Muscle layer of duodenum (tissue), 2 donors: ENCODE data around the gene DNM3.
"Not testable (repeated sequence)": the region's sequence is repeated elsewhere in the genome, so short reads cannot be mapped to it uniquely, and the experiment has no call there.

Experiments used
- H3K27ac ChIP-seq: one replicate; pipeline ENCODE4 v1.7.0; 2013; ENCODE audit warnings: mild to moderate bottlenecking, low read length
- H3K27me3 ChIP-seq: one replicate; pipeline ENCODE4 v1.7.0; 2013; ENCODE audit warnings: low read depth, mild to moderate bottlenecking, control low read depth, low read length
- H3K36me3 ChIP-seq, 2 donors: one replicate each; pipeline ENCODE4 v1.7.0; 2013; ENCODE audit warnings: low read length in 2 of 2, control low read depth in 1 of 2, mild to moderate bottlenecking in 1 of 2; ENCODE audit not compliant: insufficient read depth in 2 of 2, control insufficient read depth in 1 of 2
- H3K4me1 ChIP-seq, 2 donors: one replicate each; pipeline ENCODE4 v1.7.0; 2013; ENCODE audit warnings: low read length in 2 of 2, mild to moderate bottlenecking in 2 of 2, control low read depth in 1 of 2, moderate library complexity in 1 of 2; ENCODE audit not compliant: insufficient read depth in 2 of 2, control insufficient read depth in 1 of 2
- H3K4me3 ChIP-seq, 2 donors: one replicate each; pipeline ENCODE4 v1.7.0; 2013; ENCODE audit warnings: low read length in 2 of 2, low read depth in 1 of 2, mild to moderate bottlenecking in 1 of 2
- H3K9me3 ChIP-seq, 2 donors: one replicate each; pipeline ENCODE4 v1.7.0; 2013; ENCODE audit warnings: low read length in 2 of 2, control low read depth in 1 of 2, mild to moderate bottlenecking in 1 of 2; ENCODE audit not compliant: control insufficient read depth in 1 of 2
- donor health status: healthy.

Gene DNM3

GRCh38 chr1:171841050-171841910 lies at the start of gene DNM3:
Gene DNM3 (plus strand): TSS chr1:171841498. CDS start chr1:171841657, 159 bp downstream.
- H3K4me1 ChIP-seq = peaks cover 0 to 5% of the 10 kb centered on the region in 2 donors
- no peaks in the 10 kb centered on the region for H3K36me3 ChIP-seq
- H3K27me3 ChIP-seq = peaks cover 6% of the 10 kb centered on the region
- H3K4me3 ChIP-seq = peak within 1 kb of the TSS; percentile 74 to 93
- no peak within 1 kb of the TSS for H3K27ac ChIP-seq
- H3K9me3 ChIP-seq = no peaks in the 10 kb centered on the region

- no peak overlapping the region for H3K27ac ChIP-seq
- peaks cover 79 to 94% of the 10 kb centered on the region in 2 donors for H3K36me3 ChIP-seq
- no peak overlapping the region for H3K4me3 ChIP-seq
- H3K27me3 ChIP-seq = no peaks in the 10 kb centered on the region
- H3K9me3 ChIP-seq = no peaks in the 10 kb centered on the region
- H3K4me1 ChIP-seq = peaks cover 0 to 4% of the 10 kb centered on the region in 2 donors
These were observed 48.5 kb upstream of the DNM3 start for GRCh38 chr1:171792656-171793369.

GRCh38 chr1:171793636-171794035 lies 47.7 kb upstream of the DNM3 start:
- H3K36me3 ChIP-seq = peaks cover 71 to 96% of the 10 kb centered on the region in 2 donors
- H3K4me3 ChIP-seq = no peak overlapping the region
- H3K4me1 ChIP-seq = peaks cover 0 to 4% of the 10 kb centered on the region in 2 donors
- no peak overlapping the region for H3K27ac ChIP-seq
- no peaks in the 10 kb centered on the region for H3K27me3 ChIP-seq
- H3K9me3 ChIP-seq = no peaks in the 10 kb centered on the region

- Histone ChIP-seq H3K27me3 (no peaks in the 10 kb centered on the region), H3K4me3 (no peak overlapping the region), H3K9me3 (no peaks in the 10 kb centered on the region), H3K4me1 (peaks cover 0 to 3% of the 10 kb centered on the region in 2 donors), H3K36me3 (peaks cover 67 to 91% of the 10 kb centered on the region in 2 donors), H3K27ac (no peak overlapping the region)
These were observed 47.2 kb upstream of the DNM3 start for GRCh38 chr1:171794085-171794484.

GRCh38 chr1:171796592-171796991 lies 44.7 kb upstream of the DNM3 start:
- H3K27ac ChIP-seq = no peak overlapping the region
- H3K4me3 ChIP-seq = no peak overlapping the region
- H3K9me3 ChIP-seq = no peaks in the 10 kb centered on the region
- H3K27me3 ChIP-seq = no peaks in the 10 kb centered on the region
- H3K36me3 ChIP-seq = peaks cover 55 to 66% of the 10 kb centered on the region in 2 donors
- no peaks in the 10 kb centered on the region for H3K4me1 ChIP-seq

GRCh38 chr1:171798311-171798710 lies 43.0 kb upstream of the DNM3 start:
- no peaks in the 10 kb centered on the region for H3K4me1 ChIP-seq
- H3K27ac ChIP-seq = no peak overlapping the region
- H3K9me3 ChIP-seq = no peaks in the 10 kb centered on the region
- no peaks in the 10 kb centered on the region for H3K27me3 ChIP-seq
- no peak overlapping the region for H3K4me3 ChIP-seq
- H3K36me3 ChIP-seq = peaks cover 37 to 49% of the 10 kb centered on the region in 2 donors

GRCh38 chr1:171798765-171799164 lies 42.5 kb upstream of the DNM3 start:
- H3K36me3 ChIP-seq = peaks cover 35 to 45% of the 10 kb centered on the region in 2 donors
- no peaks in the 10 kb centered on the region for H3K4me1 ChIP-seq
- no peaks in the 10 kb centered on the region for H3K27me3 ChIP-seq
- no peaks in the 10 kb centered on the region for H3K9me3 ChIP-seq
- H3K27ac ChIP-seq = no peak overlapping the region
- no peak overlapping the region for H3K4me3 ChIP-seq

- Histone ChIP-seq H3K9me3 (no peaks in the 10 kb centered on the region), H3K36me3 (peaks cover 31 to 41% of the 10 kb centered on the region in 2 donors), H3K4me3 (no peak overlapping the region), H3K27me3 (no peaks in the 10 kb centered on the region), H3K27ac (no peak overlapping the region), H3K4me1 (no peaks in the 10 kb centered on the region)
These were observed 42.1 kb upstream of the DNM3 start for GRCh38 chr1:171799166-171799565.

- peaks cover 27 to 35% of the 10 kb centered on the region in 2 donors for H3K36me3 ChIP-seq
- H3K4me3 ChIP-seq, H3K9me3 ChIP-seq, H3K27ac ChIP-seq, H3K4me1 ChIP-seq, H3K27me3 ChIP-seq: not testable (repeated sequence)
These were observed 41.6 kb upstream of the DNM3 start for GRCh38 chr1:171799698-171800097.

- H3K27me3 ChIP-seq = no peaks in the 10 kb centered on the region
- no peaks in the 10 kb centered on the region for H3K9me3 ChIP-seq
- H3K36me3 ChIP-seq = peaks cover 24 to 29% of the 10 kb centered on the region in 2 donors
- no peak overlapping the region for H3K27ac ChIP-seq
- no peak overlapping the region for H3K4me3 ChIP-seq
- H3K4me1 ChIP-seq = no peaks in the 10 kb centered on the region
These were observed 41.0 kb upstream of the DNM3 start for GRCh38 chr1:171800342-171800741.

- Histone ChIP-seq H3K27ac (no peak overlapping the region), H3K4me3 (no peak overlapping the region), H3K9me3 (no peaks in the 10 kb centered on the region), H3K4me1 (no peaks in the 10 kb centered on the region), H3K36me3 (peaks cover 19 to 24% of the 10 kb centered on the region in 2 donors), H3K27me3 (no peaks in the 10 kb centered on the region)
These were observed 40.4 kb upstream of the DNM3 start for GRCh38 chr1:171800851-171801250.
